Measurements from ENCODE around the gene TRAPPC10.

The TRAPPC10 gene

DNA sequence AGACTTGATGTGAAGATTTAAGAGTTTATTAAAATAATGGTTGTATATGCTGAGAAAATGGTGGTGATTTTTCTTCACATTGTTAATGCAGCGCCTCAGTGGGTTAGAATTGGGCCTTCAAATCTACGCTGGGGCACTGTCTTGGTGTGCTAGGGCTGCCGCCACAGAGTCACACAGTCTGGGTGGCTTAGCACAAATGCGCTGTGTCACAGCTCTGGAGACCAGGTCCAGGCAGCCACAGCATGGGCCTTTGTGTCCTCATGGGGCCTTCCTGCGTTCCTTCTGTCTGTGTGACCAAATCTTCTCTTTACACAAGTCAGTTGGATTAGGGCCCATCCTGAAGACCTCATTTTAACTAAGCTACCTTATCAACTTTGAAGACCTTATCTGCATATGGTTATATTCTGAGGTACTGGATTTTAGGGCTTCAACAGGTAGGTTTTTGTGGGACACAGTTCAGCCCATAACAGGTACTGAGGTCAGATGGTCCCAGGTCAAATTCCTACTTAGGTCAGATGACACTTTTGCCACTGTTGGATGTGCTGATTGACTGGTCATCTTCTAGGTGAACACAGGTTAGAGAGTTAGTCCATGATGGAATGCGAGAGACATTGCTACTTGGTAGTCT lies 17.5 kb downstream of the TRAPPC10 start:
- H3K27ac ChIP-seq (replicated peaks) = no peak overlapping the region
- H3K4me3 ChIP-seq (replicated peaks; ENCODE audit: insufficient read depth, low read length) = no peak overlapping the region
- TF ChIP-seq, protein P1, sequence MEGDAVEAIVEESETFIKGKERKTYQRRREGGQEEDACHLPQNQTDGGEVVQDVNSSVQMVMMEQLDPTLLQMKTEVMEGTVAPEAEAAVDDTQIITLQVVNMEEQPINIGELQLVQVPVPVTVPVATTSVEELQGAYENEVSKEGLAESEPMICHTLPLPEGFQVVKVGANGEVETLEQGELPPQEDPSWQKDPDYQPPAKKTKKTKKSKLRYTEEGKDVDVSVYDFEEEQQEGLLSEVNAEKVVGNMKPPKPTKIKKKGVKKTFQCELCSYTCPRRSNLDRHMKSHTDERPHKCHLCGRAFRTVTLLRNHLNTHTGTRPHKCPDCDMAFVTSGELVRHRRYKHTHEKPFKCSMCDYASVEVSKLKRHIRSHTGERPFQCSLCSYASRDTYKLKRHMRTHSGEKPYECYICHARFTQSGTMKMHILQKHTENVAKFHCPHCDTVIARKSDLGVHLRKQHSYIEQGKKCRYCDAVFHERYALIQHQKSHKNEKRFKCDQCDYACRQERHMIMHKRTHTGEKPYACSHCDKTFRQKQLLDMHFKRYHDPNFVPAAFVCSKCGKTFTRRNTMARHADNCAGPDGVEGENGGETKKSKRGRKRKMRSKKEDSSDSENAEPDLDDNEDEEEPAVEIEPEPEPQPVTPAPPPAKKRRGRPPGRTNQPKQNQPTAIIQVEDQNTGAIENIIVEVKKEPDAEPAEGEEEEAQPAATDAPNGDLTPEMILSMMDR (IDR thresholded peaks at IDR 0.05; ENCODE audit: insufficient read depth, low read length) = no peak
- TF ChIP-seq, protein P2, sequence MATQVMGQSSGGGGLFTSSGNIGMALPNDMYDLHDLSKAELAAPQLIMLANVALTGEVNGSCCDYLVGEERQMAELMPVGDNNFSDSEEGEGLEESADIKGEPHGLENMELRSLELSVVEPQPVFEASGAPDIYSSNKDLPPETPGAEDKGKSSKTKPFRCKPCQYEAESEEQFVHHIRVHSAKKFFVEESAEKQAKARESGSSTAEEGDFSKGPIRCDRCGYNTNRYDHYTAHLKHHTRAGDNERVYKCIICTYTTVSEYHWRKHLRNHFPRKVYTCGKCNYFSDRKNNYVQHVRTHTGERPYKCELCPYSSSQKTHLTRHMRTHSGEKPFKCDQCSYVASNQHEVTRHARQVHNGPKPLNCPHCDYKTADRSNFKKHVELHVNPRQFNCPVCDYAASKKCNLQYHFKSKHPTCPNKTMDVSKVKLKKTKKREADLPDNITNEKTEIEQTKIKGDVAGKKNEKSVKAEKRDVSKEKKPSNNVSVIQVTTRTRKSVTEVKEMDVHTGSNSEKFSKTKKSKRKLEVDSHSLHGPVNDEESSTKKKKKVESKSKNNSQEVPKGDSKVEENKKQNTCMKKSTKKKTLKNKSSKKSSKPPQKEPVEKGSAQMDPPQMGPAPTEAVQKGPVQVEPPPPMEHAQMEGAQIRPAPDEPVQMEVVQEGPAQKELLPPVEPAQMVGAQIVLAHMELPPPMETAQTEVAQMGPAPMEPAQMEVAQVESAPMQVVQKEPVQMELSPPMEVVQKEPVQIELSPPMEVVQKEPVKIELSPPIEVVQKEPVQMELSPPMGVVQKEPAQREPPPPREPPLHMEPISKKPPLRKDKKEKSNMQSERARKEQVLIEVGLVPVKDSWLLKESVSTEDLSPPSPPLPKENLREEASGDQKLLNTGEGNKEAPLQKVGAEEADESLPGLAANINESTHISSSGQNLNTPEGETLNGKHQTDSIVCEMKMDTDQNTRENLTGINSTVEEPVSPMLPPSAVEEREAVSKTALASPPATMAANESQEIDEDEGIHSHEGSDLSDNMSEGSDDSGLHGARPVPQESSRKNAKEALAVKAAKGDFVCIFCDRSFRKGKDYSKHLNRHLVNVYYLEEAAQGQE (IDR thresholded peaks at IDR 0.05; ENCODE audit: insufficient replicate concordance, low read depth) = no peak
- no peak for TF ChIP-seq POLR2AphosphoS5 (IDR thresholded peaks at IDR 0.05; ENCODE audit: low read depth)
- TF ChIP-seq GABPA (IDR thresholded peaks at IDR 0.05; ENCODE audit: low read depth) = no peak
- no peak for TF ChIP-seq SPI1 (IDR thresholded peaks at IDR 0.05; ENCODE audit: borderline replicate concordance, low read depth)
- no peak for DNase-seq (ENCODE audit: low read depth in 1 of 2, low spot score in 1 of 2)
- H3K27me3 ChIP-seq (ENCODE audit: insufficient read depth, poor library complexity, severe bottlenecking) = no peaks in the 10 kb centered on the region

DNA sequence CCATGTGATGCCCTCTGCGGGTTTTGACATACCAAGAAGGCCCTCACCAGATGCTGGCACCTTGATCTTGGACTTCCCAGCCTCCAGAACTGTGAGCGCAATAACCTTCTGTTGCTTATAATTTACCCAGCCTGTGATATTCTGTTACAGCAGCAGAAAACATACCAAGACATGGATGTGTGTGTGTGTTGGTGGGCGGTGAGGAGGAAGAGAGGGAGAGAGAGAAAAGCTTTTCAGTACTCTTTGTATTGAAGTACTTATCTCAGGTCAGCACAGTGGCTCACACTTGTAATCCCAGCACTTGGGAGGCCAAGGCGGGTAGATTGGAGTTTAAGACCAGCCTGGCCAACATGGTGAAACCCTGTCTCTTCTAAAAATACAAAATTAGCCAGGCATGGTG lies 23.1 kb downstream of the TRAPPC10 start:
- TF ChIP-seq POLR2AphosphoS5 (IDR thresholded peaks at IDR 0.05; ENCODE audit: low read depth) = no peak
- no peak for TF ChIP-seq SPI1 (IDR thresholded peaks at IDR 0.05; ENCODE audit: borderline replicate concordance, low read depth)
- TF ChIP-seq, protein P1 (IDR thresholded peaks at IDR 0.05; ENCODE audit: insufficient read depth, low read length) = no peak
- TF ChIP-seq, protein P2 (IDR thresholded peaks at IDR 0.05; ENCODE audit: insufficient replicate concordance, low read depth) = no peak
- TF ChIP-seq GABPA (IDR thresholded peaks at IDR 0.05; ENCODE audit: low read depth) = no peak
- H3K4me3 ChIP-seq (replicated peaks; ENCODE audit: insufficient read depth, low read length) = no peak overlapping the region
- no peaks in the 10 kb centered on the region for H3K27me3 ChIP-seq (ENCODE audit: insufficient read depth, poor library complexity, severe bottlenecking)
- no peak for DNase-seq (ENCODE audit: low read depth in 1 of 2, low spot score in 1 of 2)
- no peak overlapping the region for H3K27ac ChIP-seq (replicated peaks)

DNA sequence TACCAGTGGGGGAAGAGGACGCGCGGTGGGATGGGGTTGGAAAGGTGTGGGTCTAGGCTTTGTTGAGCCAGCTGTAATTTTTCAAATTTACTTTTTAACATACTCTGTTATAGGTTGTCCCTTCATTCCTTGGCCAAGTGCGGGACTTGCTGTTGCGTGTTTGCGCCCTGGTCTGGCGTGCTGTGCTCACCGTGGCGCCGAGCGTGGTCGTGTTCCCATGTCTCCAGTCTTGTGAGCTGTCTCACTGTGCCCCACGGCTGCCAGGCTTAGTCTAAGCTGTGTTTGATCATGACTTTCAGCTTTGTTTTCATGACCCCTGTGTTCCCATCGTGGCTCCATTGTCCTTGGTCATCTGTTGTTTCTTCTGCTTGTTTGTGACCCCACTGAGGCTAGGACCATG lies 26.0 kb downstream of the TRAPPC10 start:
- no peaks in the 10 kb centered on the region for H3K27me3 ChIP-seq (ENCODE audit: insufficient read depth, poor library complexity, severe bottlenecking)
- TF ChIP-seq, protein P2 (IDR thresholded peaks at IDR 0.05; ENCODE audit: insufficient replicate concordance, low read depth) = no peak
- no peak for TF ChIP-seq POLR2AphosphoS5 (IDR thresholded peaks at IDR 0.05; ENCODE audit: low read depth)
- TF ChIP-seq, protein P1 (IDR thresholded peaks at IDR 0.05; ENCODE audit: insufficient read depth, low read length) = no peak
- no peak for TF ChIP-seq SPI1 (IDR thresholded peaks at IDR 0.05; ENCODE audit: borderline replicate concordance, low read depth)
- no peak for TF ChIP-seq GABPA (IDR thresholded peaks at IDR 0.05; ENCODE audit: low read depth)
- H3K4me3 ChIP-seq (replicated peaks; ENCODE audit: insufficient read depth, low read length) = no peak overlapping the region
- no peak for DNase-seq (ENCODE audit: low read depth in 1 of 2, low spot score in 1 of 2)
- H3K27ac ChIP-seq (replicated peaks) = no peak overlapping the region
